UCSD-AML1 (cell line): ENCODE results near the gene PROX1.

Experiments
- DNase-seq: peaks from one replicate; lab custom pipeline; 2025; ENCODE audit not compliant: unreplicated experiment; lab: John Stamatoyannopoulos, UW

Gene PROX1

GRCh38 chr1:214018386-214019268, 30.9 kb downstream of the PROX1 start:
- no peak for DNase-seq

- no peak for DNase-seq
These were observed 31.7 kb downstream of the PROX1 start for GRCh38 chr1:214019499-214019898.

- no peak for DNase-seq
These were observed 33.5 kb downstream of the PROX1 start for GRCh38 chr1:214021321-214021720.

GRCh38 chr1:214022229-214022791, 34.5 kb downstream of the PROX1 start:
- no peak for DNase-seq

- no peak for DNase-seq
These were observed 35.1 kb downstream of the PROX1 start for GRCh38 chr1:214022810-214023425.

- DNase-seq: no peak
These were observed 39.2 kb downstream of the PROX1 start for GRCh38 chr1:214026985-214027384.

GRCh38 chr1:214027498-214027897, 39.7 kb downstream of the PROX1 start:
- DNase-seq: no peak

- no peak for DNase-seq
These were observed 40.3 kb downstream of the PROX1 start for GRCh38 chr1:214028095-214028494.

- no peak for DNase-seq
These were observed 41.1 kb downstream of the PROX1 start for GRCh38 chr1:214028649-214029406.

GRCh38 chr1:214029796-214030195, 42.0 kb downstream of the PROX1 start:
- DNase-seq: no peak

- DNase-seq: no peak
These were observed 43.5 kb downstream of the PROX1 start for GRCh38 chr1:214031267-214031650.

GRCh38 chr1:214037468-214037867, 49.7 kb downstream of the PROX1 start:
- no peak for DNase-seq

- no peak for DNase-seq
These were observed 51.7 kb downstream of the PROX1 start for GRCh38 chr1:214039394-214040018.

GRCh38 chr1:214043167-214043566, 55.4 kb downstream of the PROX1 start:
- DNase-seq: no peak

- no peak for DNase-seq
These were observed 56.9 kb downstream of the PROX1 start for GRCh38 chr1:214044438-214045214.

GRCh38 chr1:214050513-214051401, 63.0 kb downstream of the PROX1 start:
- DNase-seq: no peak

- DNase-seq: no peak
These were observed 64.0 kb downstream of the PROX1 start for GRCh38 chr1:214051786-214052185.

GRCh38 chr1:214058076-214058475, 70.3 kb downstream of the PROX1 start:
- DNase-seq: no peak

GRCh38 chr1:214066190-214066589, 78.4 kb downstream of the PROX1 start:
- DNase-seq: no peak
